HG02970 (cell line): Measurements from ENCODE around the gene FAM117A.
"Not testable (repeated sequence)": the region's sequence is repeated elsewhere in the genome, so short reads cannot be mapped to it uniquely, and the experiment has no call there.

Source experiments
- ATAC-seq: cut with Tn5 transposase; IDR thresholded peaks from one replicate; pipeline ENCODE4 v1.9.1; 2021; ENCODE audit warnings: mild to moderate bottlenecking, moderate library complexity, moderate number of reproducible peaks; ENCODE audit not compliant: unreplicated experiment, low FRiP score

The FAM117A gene

DNA sequence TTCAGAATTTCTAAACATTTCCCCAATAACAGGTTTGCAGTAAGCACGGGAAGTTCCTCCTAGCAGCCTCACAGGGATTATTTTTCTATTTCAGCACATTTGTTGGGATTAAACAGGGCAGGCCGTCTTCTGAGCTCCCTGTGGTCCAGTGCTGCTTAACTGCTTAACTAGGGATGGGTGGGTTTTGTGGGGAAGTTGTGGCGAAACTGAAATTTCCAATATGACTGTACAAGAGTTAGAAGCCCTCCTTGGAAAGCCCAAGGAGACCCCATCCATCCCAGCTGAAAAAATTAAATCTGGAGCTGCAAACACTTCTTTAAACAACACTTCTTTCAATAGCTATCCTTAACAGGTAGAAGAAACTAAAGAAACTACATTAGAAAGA is 22.2 kb downstream of the FAM117A start:
- no peak for ATAC-seq

- ATAC-seq: peak; percentile 40
Observed at GRCh38 chr17:49741009-49741691, 22.8 kb downstream of the FAM117A start.

- no peak for ATAC-seq
Observed at GRCh38 chr17:49739641-49740271, 24.2 kb downstream of the FAM117A start.

- no peak for ATAC-seq
Observed at GRCh38 chr17:49738456-49739163, 25.3 kb downstream of the FAM117A start.

DNA sequence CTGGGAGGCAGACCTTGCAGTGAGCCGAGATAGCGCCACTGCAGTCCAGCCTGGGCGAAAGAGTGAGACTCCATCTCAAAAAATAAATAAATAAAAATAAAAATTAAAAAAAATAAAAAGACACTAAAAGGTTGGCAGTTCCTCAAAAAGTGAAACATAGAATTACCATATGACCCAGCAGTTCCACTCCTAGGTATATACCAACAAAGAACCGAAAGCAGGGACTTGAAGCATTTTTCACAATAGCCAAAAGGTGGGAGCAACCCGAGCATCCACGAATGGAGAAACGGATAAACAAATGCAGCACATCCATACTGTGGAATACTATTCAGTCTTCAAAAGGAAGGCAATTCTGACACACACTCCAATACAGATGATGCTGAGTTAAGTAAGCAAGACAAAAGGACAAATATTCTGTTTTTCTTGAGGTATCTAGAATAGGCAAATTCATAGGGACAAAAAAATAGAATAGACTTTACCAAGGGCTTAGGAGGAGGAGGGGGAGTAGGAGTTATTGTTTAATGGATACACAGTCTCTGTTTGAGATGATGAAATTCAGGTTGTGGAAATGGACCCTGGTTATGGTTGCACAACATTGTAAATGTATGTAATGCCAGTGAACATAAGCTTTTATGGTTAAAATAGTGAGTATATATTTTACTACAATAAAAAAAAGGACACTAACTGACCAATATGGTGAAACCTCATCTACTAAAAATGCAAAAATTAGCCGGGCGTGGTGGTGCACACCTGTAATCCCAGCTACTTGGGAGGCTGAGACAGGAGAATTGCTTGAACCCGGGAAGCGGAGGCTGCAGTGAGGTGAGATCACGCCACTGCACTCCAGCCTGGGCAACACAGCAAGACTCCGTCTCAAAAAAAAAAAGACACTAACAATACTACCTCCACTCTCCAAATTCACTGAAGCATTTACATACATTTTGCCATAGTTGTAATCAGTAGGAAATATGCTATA is 29.1 kb downstream of the FAM117A start:
- ATAC-seq: no peak

DNA sequence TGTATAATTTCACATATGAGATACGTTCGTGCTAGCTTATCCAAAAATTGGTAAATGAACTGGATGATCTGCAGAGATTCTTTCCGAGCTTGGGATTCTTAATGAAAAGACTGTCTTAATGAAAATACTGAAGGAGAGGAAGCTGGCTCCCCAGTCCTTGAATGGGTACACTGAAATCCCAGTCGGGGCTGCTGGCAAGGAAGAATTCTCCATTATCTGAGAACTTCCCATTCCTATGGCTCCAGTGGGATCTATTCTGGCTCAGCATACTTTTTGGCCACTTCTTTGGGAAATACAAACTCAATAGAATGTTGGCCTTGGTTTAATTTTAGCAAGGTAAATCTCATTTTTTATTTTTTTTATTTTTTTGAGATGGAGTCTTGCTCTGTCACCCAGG is 32.5 kb downstream of the FAM117A start:
- no peak for ATAC-seq

- no peak for ATAC-seq
Observed at GRCh38 chr17:49730785-49731434, 33.0 kb downstream of the FAM117A start.

DNA sequence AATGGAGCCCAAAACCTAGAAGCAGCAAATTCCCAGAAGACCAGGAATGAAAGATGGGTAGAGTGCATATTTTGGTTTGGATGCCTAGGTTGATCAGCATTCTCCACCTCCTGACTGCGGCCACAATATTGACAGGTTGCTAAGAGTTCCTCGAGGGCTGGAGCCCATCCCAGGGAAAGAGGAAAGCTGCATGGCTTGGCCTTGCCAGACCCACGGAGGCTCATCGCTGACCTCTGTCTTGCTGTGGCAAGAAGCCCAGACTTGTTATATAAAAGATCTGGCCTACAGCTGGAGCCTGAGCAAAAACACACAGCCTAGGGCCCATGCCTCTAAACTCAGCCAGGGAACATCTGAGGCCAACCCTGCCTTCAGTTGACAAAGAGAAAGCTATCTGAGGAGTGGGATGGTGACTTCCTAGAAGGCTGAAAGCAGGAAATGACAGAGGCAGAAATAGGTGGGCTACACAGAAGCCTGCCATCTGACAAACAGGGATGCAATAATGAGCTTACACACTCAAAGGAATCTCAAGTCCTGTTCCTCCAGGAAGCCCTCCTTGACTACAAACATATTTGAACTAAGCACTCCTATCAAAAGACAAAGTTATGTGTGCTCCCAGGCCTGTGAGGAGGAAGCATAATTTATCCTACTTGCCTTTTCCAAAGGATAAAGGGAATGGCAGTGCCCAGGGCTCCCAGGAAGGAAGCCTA is 33.7 kb downstream of the FAM117A start:
- no peak for ATAC-seq

DNA sequence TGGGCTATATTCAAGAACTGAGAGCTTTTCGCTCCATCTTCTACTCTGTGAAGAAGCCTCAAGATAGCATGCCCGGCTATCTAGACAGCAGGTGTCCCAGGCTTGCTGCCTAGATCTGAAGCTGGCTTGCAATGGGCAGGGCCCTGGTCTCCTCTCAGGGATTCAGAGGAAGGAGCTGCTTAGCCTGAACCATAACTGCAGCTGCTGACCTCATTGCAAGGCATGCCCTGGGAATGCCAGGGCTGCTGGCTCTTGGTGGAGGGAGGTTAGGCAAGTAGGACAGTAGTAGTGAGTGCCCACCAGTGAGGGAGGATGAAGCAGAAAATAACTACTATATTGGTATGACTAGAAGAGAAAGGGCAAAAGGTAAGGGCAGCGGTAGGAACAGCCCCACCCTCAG is 34.9 kb downstream of the FAM117A start:
- no peak for ATAC-seq

DNA sequence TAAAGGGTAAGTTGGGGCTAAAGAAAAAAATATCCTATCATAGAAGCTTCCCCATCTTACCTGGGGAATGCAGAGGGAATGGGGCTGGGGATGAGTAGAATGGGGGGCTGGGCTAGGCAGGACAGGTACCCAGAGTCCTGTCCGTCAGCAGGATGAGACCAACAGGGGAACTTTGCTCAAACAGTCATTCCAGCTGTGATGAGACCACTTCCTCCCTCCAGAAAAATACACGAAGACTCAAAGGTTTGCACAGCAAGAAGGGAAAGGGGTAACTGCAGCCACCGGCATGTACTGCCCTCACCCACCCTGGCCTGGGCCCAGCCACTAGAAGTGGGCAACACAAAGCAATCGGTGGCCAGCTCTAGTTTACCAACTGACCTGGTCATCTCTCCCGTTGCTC is 35.5 kb downstream of the FAM117A start:
- no peak for ATAC-seq

DNA sequence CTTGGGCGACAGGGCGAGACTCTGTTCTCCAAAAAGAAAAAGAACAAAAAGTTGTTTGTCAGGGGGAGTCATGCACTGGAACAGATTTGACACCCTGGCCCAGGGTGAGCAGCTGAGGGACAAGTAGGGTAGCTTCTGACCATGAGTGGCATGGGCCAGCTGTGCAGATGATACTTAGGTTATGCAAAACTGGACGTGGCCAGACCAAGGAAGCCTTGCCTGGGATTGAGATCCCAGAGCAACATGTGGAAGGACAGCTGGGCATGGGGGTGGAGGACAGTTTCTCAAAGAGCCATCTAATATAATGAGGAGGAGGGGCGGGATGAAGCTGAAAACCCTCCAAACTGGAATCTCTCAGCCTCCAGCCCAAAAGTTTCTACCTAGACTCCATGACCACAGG is 36.6 kb downstream of the FAM117A start:
- ATAC-seq: no peak

DNA sequence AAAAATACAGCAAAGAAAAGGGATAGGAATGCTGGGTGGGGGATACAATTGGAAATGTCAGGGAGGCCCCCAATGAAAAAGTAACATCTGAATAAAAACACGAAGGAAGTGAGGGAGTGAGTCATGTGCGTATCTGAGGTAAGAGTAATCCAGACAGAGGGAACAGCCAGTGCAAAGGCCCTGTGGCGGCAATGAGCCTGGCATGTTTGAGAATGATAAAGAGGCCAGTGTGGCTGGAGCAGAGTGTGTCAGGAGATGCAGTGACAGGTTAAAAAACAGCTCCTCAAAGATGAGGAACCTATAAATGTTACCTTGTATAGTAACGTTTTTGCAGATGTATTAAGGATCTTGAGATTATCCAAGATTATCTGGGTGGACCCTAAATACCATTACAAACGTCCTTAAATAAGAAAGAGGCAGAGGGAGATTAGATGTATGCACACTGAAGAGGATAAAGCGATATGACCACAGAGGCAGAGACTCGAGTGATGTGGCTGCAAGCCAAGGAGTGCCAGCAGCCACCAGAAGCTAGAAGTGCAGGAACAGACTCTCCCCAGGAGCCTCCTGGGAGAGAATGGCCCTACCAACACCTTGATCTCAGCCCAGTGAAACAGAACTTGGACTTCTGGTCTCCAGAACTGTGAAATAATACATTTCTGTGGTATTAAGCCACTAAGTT is 38.3 kb downstream of the FAM117A start:
- ATAC-seq: no peak

- ATAC-seq: not testable (repeated sequence)
Observed at GRCh38 chr17:49724552-49724951, 39.4 kb downstream of the FAM117A start.

- ATAC-seq: no peak
Observed at GRCh38 chr17:49723423-49723822, 40.5 kb downstream of the FAM117A start.

GRCh38 chr17:49722066-49722465 is 41.9 kb downstream of the FAM117A start:
- ATAC-seq: no peak

GRCh38 chr17:49717371-49717861 is 46.5 kb downstream of the FAM117A start:
- no peak for ATAC-seq

DNA sequence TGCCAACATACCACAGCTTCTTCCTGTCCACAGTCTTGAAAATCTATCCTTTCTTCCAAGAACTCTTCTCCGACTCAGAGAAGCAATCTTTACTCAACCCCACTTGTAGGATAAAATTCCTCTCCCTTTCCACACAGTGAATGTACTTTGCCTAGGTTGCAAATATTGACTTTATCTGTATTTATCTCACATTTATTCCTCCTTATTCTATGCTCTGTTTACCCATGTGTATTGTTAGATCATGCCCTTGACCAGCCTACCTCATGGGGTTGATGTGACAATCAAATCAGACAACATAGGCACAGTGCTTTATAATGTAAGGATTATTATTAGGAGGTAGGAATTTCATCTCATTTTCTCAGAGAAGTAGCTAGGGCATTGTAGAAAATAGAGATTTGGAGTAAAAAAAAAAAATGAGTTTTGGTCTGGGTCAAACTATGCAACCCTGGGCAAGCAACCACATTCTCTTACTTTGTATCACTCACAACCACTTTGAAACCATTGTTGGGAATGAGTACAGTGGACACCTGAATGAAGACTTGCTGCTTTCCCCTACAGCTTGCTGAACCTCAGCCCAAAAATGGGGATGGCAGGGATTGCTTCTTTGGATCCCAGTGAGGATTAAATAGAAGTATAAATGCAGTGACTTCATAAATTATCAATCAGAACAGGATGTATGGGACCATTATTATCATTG is 47.1 kb downstream of the FAM117A start:
- ATAC-seq: no peak

DNA sequence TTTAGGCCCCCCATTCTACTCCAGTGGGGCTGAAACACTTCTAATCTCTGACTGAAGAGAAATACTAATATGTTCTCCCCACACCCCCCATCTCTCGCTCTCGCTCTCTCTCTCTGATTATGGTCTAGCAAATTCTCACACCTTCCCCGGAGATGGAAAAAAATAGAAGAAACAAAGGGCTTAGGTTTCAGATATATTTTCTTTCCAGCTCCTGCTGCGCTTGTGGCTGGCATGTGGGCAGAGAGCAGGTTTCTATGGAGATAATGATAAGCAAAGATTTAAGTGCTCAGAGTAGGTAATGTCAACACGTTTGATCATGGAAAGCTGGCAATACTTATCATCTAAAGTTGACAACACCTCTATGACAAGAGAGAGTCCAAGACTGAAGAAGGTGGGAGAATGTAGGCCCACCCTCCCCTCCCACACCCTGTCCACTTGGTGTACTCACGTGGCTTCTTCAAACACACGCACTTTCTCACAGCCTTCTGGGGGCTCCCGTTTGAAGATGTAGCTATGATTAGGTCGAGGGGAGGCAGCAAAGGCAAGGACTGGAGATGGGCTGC is 48.1 kb downstream of the FAM117A start:
- no peak for ATAC-seq
